Measurements from ENCODE around the gene AGMAT.
A peak's percentile ranks its signal among the peaks of the same experiment; 100 is the strongest.
"Not testable (repeated sequence)": the region's sequence is repeated elsewhere in the genome, so short reads cannot be mapped to it uniquely, and the experiment has no call there.

AGMAT gene

DNA sequence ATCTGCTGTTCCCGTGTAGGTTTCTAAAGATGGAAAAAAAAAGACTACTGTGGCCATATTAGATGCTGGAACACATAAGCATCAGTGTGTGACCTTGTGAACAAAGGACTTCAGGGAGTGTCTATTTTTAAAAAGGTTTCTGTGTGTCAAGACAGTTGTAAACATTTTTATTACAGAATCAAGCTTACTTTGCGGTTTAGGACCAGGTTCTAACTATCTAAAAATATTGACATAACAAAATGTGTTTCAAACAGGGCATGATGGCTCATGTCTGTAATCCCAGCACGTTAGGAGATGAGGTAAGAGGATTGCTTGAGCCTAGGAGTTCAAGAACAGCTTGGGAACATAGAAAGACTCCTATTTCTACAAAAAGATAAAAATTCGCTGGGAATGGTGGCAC, 25.3 kb upstream of the AGMAT start:
- DNase-seq, result no peak

- DNase-seq, result no peak
Measured at GRCh38 chr1:15609631-15610030, 24.8 kb upstream of the AGMAT start.

DNA sequence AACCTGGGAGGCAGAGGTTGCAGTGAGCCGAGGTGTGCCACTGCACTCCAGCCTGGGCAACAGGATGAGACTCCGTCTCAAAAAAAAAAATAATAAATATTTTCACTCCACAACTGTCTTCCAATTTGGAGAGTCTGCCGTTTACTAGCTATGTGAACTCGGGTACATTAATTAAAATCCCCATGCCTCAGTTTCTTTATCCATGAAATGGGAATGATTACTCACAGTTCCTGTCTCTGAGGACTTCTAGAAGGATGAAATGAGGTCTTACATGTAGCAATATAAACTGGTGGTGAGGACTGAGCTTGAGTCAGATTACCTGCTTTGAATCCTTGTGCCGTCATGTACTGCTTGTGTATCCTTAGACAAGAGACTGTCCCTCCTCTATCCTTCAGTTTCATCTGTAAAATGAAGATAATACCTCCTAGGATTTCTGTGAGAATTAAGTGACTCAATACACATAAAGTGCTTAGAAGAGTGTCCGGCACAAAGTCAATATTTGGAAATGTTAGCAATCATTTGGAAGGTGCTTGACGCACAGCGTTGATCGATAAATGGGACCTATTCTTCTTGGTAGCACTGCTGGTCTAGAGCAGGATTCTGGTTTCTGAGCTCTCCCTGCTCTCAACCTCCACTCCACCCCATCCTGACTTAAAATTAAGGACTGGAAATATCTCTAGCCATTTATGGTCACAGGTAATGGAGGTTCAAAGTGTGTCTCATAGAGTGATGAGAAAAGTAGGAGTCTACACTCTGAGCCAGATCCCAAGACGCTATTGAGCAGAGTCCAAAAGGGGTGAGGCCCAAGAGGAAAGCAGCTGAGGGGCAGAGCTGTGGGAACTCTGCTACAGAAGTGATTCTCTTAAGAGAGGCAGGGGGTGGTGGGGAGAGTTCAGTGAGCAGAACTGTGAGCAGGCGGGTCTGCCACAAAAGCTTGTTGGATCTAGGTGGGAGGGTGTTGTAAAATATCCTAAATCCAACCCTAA, 20.8 kb upstream of the AGMAT start:
- no peak for DNase-seq

GRCh38 chr1:15604400-15604799, 19.5 kb upstream of the AGMAT start:
- DNase-seq, result not testable (repeated sequence)

DNA sequence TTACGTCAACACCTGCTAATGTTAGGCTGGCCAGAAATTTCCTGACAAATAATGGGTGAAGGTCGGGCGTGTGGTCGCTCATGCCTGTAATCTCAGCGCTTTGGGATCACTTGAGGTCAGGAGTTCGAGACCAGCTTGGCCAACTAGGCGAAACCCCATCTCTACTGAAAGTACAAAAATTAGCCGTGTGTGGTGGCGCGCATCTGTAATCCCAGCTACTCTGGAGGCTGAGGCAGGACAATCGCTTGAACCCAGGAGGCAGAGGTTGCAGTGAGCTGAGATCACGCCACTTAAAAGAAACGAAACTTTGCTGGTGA, 19.1 kb upstream of the AGMAT start:
- DNase-seq, result not testable (repeated sequence)

DNA sequence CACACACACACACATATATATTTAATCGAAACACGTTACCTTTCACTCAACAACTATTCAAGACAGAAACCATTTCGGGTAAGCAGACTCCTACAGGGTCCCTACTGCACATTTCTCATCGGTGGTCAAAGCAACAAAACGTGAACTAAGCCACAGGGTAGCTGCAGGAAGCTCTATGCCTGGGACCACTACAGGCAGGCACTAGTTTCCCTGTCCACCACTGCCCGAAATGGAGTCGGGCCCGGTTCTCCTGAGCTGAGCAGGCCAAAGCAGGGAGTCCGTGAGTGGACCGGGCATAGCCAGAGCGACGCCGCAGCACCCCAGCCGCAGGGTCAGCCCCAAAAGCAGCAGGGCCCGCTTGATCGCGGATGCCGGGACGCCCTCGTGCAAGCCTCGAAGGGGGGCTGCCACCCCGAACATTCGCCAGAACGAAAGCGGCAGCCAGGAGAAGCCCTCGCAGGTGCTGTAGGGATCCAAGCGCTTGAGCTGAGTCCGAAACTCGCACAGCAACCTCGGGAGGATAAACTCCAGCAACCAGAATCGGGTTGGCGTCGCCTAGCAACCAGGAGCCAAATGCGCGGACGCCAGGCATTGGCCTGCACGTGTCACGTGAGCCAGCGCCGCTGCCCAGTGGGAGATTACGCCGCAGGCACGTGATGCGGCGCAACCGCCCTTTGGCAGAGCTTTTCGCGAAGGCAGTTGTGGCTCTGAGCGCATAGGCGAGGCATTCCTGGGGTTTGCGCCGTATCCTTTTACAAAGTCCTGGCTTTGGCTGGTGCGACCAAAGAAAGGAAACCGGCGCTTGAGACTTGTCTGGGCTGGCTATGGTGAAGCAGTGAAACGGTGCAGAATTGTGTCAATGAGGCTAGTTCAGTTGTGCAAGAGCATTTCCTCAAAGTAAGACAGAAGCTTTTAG, 18.5 kb upstream of the AGMAT start:
- DNase-seq, result peak; percentile 91 to 93

DNA sequence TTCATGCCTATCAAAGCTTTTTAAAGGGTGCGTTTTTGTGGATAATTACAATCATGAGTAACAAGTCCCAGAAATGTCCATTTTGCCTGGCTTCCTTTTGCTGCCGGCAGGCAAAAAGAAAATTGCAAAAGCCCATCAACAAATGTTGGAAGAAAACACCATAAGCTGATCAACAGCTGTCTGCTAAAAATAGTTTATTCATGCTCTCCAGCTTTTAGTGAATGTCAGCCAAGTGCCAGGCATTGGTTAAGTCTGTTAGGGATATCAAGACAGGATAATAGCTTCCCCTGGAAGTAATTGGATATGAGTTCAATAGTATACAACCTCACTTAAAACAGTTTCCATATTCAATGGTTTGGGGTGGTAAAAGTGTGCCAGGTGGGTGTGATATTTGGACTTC, 13.6 kb upstream of the AGMAT start:
- DNase-seq, result no peak

DNA sequence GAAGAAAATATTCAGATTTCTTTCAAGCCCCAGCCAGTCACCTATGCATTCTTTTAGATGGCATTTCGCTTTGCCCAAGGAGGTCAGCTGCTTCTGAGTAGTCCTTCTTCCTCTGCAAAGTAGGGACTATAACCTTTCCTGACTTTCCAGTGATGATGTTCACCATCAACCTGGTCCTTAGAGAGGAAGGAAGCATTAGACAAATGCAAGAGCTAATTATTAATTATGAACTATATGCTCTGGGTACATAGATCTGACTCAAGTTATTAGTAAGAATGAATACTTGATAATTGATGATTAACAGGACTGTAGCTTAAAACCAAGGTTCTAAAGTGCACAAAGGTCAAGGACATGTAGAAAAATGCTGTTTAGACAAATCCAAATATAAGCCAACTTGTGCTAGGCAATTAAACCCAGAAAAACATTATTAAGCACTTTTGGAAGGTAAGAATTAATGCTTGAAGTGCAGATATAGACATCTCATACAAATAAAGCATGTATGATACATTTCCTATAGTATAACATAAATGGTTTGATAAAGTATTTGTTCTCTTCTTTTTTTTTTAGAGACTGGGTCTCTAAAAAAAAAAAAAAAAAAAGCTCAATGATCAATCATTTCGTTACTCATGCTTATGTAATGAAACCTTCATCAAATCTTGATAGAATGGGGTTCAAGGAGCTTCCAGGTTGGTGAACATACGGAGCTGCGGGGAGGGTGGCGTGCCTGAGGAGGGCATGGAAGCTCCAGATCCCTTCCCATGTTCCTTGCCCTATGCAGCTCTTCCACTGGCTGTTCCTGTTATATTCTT, 11.2 kb upstream of the AGMAT start:
- no peak for DNase-seq

DNA sequence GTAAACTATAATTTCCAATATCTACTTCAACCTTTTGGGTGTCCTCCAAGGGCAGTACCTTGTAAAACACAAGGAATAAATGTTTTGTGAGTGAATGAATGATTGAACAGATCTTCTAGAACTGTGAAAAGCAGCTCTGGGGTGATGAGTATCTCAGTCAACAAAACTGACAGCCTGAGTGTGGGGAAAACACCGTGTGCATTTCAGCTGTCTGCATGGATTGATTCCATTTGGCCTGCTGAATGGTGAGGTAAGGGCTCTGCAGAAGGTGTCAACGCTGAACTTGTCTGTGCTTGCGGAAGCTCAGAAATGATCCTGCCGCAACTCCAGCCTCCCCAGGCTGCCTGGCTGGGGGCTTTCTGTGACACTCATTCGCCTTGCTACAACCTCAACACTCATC, 7.4 kb upstream of the AGMAT start:
- DNase-seq, result no peak

- no peak for DNase-seq
Measured at GRCh38 chr1:15583016-15583706, 1.7 kb downstream of the AGMAT start.

GRCh38 chr1:15579683-15580047, 5.2 kb downstream of the AGMAT start:
- DNase-seq, result peak in 1 of 2 donors; percentile 5

DNA sequence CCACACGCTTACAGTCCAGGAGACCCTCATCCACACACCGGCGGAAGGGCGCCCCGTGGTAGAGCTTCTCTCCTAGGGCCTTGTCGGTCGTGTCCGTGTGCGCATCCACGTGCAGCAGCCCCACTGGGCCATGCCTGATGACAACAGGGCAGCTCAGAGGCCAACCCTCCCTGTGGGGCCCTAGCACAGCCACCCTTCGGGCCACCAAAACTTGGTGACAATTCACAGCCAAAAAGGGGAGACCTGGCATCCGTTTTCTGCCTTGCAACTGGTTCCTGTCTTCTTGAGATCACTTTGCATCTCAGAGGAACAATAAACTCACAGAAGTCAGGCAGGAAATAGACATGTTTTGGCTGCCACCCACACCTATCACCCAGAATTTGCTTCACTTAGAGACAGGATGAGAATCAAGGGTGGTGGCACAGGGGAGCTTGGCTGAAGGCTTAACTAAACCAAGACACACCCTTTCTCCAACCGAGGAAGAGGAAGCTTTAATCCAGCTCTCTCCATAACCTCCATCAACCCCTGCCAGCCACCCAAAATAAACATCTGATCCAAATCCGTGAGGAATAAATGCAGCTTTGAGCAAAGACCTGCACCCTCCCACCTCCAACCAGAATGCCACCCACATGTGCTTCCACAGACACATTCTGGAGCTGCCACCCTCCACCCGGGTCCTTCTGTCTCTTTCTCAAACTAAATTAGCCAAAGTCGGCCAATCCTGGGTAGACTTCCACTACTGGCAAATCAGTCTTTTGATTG, 5.7 kb downstream of the AGMAT start:
- DNase-seq, result no peak

- DNase-seq, result no peak
Measured at GRCh38 chr1:15577691-15578090, 7.2 kb downstream of the AGMAT start.

GRCh38 chr1:15575549-15576150, 9.2 kb downstream of the AGMAT start:
- DNase-seq, result no peak

- peak in 1 of 2 donors; percentile 24 for DNase-seq
Measured at GRCh38 chr1:15574741-15575140, 10.1 kb downstream of the AGMAT start.

GRCh38 chr1:15573477-15573876, 11.4 kb downstream of the AGMAT start:
- peak in 1 of 2 donors; percentile 10 for DNase-seq

DNA sequence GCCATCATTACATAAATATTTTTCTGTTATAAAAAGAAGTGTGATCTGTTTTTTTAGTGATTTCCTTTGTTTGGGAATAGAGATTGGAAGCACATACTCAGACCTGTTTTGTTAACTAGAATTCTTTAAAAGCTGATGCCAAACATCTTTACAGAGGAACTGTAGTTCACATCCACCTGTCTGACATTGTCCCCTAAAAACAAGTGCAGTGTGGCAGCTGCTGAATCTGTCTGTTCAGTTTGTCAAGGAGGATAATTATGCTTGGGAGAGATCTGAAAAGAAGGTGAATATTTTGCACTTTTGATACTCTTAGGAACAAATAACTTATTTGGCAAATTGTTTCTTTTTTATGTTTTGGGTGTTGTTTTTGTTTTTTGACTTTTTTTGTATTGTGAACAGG, 13.6 kb downstream of the AGMAT start:
- no peak for DNase-seq

DNA sequence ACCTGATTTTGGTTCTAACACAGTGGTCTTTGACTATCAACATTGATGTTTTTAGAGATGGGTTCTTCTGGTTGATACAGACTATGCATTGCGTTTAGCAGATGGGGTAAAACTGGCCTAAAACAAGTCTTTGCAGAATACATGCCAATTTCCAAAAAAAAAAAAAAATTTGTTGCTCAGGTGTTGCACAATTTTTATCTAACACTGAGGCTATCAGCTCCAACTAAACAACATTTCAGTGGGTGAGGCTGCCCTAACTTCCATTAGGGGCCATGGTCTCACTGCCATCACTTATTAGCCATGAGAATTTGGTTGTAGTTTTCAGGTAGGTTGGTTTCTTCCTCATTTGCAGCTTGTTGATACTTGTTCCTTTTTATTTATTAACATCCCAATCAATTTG, 14.0 kb downstream of the AGMAT start:
- DNase-seq, result no peak

DNA sequence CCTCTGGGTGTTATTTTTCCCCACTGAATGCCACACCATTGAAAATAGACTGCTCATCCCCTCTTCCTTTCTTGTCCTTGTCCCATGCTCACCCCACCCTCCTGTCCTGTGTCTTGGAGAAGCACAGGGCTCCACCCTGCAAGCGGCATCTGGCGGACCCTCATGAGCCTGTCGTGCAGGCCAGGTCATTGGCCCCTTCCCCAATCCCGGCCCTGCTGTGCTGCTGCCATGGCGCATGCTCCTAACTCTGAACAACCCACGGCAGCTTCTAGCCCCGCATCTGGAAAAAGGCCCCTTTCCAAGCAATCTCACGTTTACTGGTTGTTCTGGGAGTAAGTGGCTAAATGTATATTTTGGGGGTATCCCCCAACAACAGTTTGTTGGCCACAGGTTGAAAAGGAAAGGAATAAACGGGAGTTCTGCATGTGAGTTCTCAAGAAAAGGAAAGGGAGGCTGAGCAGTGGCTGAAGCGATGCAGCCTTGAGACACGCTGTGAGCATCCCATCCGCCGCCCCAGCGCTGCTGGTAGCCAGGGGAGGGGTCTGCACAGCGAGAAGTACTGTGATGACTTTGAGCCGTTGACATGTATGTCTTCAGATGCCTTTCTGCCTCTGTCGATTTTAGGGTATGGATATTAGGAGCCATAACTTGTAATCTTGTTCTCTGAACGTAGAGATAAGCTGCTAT, 16.3 kb downstream of the AGMAT start:
- DNase-seq, result no peak

DNA sequence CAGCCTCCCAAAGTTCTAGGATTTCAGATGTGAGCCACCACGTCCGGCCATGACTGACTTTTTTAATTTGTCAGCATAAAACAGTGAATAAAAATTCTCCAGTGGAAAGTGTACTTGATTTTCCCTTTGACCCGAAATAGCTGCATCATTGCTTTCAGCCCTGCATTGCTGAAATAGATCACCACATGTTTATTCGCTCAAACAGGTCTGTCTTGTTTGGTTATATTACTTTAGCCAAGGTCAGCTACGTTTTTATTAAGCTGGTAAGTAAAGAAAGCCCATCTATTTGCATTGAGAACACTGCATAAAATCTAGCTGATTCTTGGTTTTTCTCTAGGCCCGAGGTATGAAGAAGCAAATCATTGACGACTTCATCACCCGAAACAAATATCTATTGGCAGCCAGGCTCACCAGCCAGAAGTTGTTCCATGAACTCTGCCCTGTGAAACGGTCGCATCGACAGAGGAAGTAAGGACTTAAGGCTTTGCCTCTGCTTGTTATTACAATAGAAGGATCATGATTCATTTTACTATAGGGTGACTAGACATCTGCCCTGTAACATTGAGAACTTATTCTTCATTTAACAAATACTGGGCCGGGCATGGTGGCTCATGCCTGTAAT, 25.6 kb downstream of the AGMAT start:
- no peak for DNase-seq

Measured in hippocampal formation (tissue), 2 donors.